ENCODE data around the gene VIT. TPM values are rescaled to one million over a fixed set of nuclear protein-coding genes. Genes with fewer than 3 reads are reported as not detected.

Gene VIT
- polyA plus RNA-seq, 1 experiment = not detected

DNA sequence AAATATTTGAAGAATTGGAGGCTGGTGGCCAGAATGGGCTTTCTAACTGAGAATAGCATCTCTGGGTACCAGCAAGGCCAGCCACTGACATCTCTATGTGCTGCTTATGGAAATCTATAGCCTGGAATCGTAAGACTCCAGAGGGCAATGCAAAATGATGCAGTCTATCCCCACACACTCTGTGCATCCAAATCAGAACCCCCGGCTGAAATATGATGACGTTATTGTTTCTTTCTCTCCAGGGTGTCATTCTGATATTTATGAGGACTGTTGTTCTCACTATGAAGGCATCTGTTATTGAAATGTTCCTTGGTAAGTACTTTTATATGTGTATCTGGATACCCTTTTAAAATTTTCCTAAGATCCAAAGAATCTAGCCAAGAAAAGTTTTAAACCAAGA lies 19.6 kb downstream of the VIT start:
- TF ChIP-seq, protein P1, sequence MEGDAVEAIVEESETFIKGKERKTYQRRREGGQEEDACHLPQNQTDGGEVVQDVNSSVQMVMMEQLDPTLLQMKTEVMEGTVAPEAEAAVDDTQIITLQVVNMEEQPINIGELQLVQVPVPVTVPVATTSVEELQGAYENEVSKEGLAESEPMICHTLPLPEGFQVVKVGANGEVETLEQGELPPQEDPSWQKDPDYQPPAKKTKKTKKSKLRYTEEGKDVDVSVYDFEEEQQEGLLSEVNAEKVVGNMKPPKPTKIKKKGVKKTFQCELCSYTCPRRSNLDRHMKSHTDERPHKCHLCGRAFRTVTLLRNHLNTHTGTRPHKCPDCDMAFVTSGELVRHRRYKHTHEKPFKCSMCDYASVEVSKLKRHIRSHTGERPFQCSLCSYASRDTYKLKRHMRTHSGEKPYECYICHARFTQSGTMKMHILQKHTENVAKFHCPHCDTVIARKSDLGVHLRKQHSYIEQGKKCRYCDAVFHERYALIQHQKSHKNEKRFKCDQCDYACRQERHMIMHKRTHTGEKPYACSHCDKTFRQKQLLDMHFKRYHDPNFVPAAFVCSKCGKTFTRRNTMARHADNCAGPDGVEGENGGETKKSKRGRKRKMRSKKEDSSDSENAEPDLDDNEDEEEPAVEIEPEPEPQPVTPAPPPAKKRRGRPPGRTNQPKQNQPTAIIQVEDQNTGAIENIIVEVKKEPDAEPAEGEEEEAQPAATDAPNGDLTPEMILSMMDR (IDR thresholded peaks at IDR 0.05; ENCODE audit: low read depth, low read length) = no peak
- H3K27ac ChIP-seq (ENCODE audit: low read depth, low read length) = no peak overlapping the region
- H3K4me3 ChIP-seq (ENCODE audit: low read depth, low read length) = no peak overlapping the region
- CTCF ChIA-PET = no interaction called here
- H3K9me3 ChIP-seq (ENCODE audit: control insufficient read depth, insufficient read depth, low read length) = no peaks in the 10 kb centered on the region; the same call in 1 of the 2 replicates
- DNase-seq (ENCODE audit: low read depth, low spot score) = no peak
- H3K27me3 ChIP-seq (ENCODE audit: control insufficient read depth, insufficient read depth, low read length) = peaks cover 2% of the 10 kb centered on the region
- POLR2A ChIA-PET = no interaction called here

DNA sequence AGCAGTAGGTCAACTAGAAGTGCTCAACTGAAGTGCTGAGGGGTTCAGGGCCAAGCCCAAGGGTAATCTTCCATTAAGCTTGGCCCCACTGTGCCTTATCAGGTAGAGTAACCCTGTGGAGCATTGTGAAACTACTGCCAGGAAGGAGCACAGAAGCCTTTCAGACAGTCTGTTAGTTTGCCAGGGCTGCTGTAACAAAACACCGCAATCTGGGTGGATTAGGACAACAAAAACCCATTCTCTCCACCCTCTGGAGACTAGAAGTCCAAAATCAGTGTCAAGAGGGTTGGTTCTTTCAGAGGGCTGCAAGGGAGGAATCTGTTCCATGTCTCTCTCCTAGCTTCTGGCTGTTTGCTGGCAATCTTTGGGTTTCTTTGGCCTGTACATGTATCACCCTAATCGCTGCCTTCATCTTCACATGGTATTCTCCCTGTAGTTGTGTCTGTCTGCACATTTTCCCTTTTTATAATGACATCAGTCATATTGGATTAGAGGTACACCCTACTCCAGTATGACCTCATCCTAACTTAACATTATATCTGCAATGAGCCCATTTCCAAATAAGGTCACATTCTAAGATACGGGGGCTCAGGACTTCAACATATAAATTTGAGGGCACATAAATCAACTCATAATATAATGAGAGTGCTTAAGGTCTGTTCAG lies 21.2 kb downstream of the VIT start:
- H3K27ac ChIP-seq (ENCODE audit: low read depth, low read length) = no peak overlapping the region
- ChIA-PET POLR2A (no interaction called here), CTCF (no interaction called here)
- TF ChIP-seq, protein P1 (IDR thresholded peaks at IDR 0.05; ENCODE audit: low read depth, low read length) = no peak
- no peak for DNase-seq (ENCODE audit: low read depth, low spot score)
- no peak overlapping the region for H3K4me3 ChIP-seq (ENCODE audit: low read depth, low read length)
- peaks cover 8% of the 10 kb centered on the region for H3K27me3 ChIP-seq (ENCODE audit: control insufficient read depth, insufficient read depth, low read length)
- no peaks in the 10 kb centered on the region; the same call in 1 of the 2 replicates for H3K9me3 ChIP-seq (ENCODE audit: control insufficient read depth, insufficient read depth, low read length)

DNA sequence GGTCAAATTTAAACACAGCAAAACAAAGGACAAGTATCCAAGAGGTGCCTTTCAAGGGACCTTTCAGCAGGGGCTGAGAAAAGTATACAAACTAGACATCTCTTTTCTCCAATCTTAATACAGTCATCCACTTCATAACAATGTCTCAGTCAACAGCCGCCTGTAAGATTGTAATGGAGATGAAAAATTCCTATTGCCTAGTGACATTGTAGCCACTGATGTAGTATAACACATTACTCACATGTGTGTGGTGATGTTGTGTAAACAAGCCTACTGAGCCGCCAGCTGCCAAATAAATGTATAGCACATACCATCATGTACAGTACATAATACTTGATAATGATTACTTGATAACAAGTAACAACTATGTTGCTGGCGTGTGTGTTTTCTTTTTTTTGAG lies 31.0 kb downstream of the VIT start:
- no peak overlapping the region for H3K27ac ChIP-seq (ENCODE audit: low read depth, low read length)
- H3K9me3 ChIP-seq (ENCODE audit: control insufficient read depth, insufficient read depth, low read length) = peaks cover 5% of the 10 kb centered on the region
- ChIA-PET POLR2A (no interaction called here), CTCF (no interaction called here)
- no peak for DNase-seq (ENCODE audit: low read depth, low spot score)
- TF ChIP-seq, protein P1 (IDR thresholded peaks at IDR 0.05; ENCODE audit: low read depth, low read length) = no peak
- H3K4me3 ChIP-seq (ENCODE audit: low read depth, low read length) = no peak overlapping the region
- H3K27me3 ChIP-seq (ENCODE audit: control insufficient read depth, insufficient read depth, low read length) = peaks cover 2% of the 10 kb centered on the region

DNA sequence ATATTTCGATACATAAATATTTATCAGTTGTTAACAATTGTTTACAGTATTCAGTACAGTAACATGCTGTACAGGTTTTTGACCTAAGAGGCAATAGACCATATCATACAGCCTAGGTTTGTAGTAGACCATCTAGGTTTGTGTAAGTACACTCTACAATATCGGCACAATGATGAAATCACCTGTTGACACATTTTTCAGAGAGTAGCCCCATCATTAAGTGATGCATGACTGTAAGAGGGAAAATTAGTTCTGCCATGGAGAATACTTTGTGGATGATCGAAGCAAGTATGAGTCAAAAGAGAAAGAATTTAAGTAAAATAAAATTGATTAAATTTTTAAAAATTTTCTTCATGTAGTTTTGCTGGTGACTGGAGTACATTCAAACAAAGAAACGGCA lies 32.6 kb downstream of the VIT start:
- Histone ChIP-seq H3K27ac (ENCODE audit: low read depth, low read length) (no peak overlapping the region), H3K4me3 (ENCODE audit: low read depth, low read length) (no peak overlapping the region), H3K27me3 (ENCODE audit: control insufficient read depth, insufficient read depth, low read length) (peaks cover 2% of the 10 kb centered on the region), H3K9me3 (ENCODE audit: control insufficient read depth, insufficient read depth, low read length) (peaks cover 5% of the 10 kb centered on the region)
- ChIA-PET CTCF (no interaction called here), POLR2A (no interaction called here)
- no peak for DNase-seq (ENCODE audit: low read depth, low spot score)
- TF ChIP-seq, protein P1 (IDR thresholded peaks at IDR 0.05; ENCODE audit: low read depth, low read length) = no peak

DNA sequence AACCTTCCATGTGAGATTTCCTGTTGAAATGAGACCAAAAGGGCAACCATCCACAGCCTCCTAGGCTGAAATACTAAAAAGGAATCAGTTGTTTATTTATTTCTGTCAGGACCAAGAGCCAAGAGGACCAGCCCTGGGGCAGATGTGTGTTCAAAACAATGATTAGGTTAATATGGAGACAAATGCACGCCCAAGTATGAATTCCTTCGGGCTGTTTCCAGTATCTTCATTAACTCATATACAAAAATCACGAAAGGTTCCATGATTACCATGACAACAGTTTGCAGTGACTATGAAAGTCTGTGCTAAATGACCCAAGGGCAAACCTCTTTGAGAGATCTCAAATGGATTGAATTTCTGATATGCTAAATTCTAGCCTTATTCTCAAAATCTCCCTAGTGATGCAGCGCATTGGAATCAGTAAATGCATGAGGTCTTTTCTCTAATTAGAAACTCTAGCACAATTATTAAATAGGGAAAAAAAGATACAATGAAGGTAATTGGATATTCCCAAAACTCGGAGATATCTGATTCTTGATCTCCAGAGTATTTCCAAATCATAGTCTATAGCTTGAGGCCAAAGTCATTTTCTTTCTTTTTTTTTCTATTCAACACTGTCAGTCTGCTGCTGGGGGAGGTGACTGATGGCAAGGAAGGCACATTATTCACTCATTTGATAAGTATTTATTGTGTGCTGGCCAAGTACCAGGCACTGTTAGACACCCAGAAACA lies 35.6 kb downstream of the VIT start:
- H3K9me3 ChIP-seq (ENCODE audit: control insufficient read depth, insufficient read depth, low read length) = peaks cover 5% of the 10 kb centered on the region
- no peak for DNase-seq (ENCODE audit: low read depth, low spot score)
- ChIA-PET POLR2A (no interaction called here), CTCF (no interaction called here)
- H3K4me3 ChIP-seq (ENCODE audit: low read depth, low read length) = no peak overlapping the region
- H3K27ac ChIP-seq (ENCODE audit: low read depth, low read length) = no peak overlapping the region
- TF ChIP-seq, protein P1 (IDR thresholded peaks at IDR 0.05; ENCODE audit: low read depth, low read length) = no peak
- no peaks in the 10 kb centered on the region for H3K27me3 ChIP-seq (ENCODE audit: control insufficient read depth, insufficient read depth, low read length)

Measured in AG04450 (cell line).